ENCODE data around the gene XPO4. TPM values are rescaled to one million over a fixed set of nuclear protein-coding genes. Genes with fewer than 3 reads are reported as not detected.

Gene XPO4
- total and polyA plus RNA-seq, 2 of the 8 experiments (the other 6 are each of a cell fraction or from before 2014, with no cell fraction given) = 11.9 to 33.3 TPM

DNA sequence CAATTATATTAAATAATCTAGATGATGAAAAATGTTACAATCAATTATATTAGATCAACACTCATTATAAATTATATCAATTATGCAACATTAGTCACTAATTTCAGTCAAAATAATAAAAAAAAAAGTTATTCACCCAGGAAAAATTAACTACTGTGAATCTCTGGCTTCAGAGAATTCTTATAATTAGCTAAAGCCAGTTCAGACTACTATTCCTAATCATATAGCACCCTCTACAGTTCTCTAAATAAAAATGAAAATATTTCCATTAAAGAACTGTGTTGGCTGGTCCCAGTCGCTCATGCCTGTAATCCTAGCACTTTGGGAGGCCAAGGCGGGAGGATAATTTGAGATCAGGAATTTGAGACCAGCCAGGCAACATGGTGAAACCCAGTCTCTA lies 33.0 kb downstream of the XPO4 start:
- H3K9me3 ChIP-seq (ENCODE audit: insufficient read depth in 2 of 2, low read depth in 1 of 2, low read length in 1 of 2) = no peaks in the 10 kb centered on the region
- FAIRE-seq (no peak), DNase-seq (ENCODE audit: low read depth in 1 of 2, low spot score in 2 of 2) (no peak)
- ChIA-PET POLR2A (ENCODE audit: partially characterized antibody) (no interaction called here), CTCF (ENCODE audit: partially characterized antibody) (interaction anchor here (0.8 to 1.5 kb wide), 2 partner anchors 27 to 44 kb away, joined by 3 to 5 read pairs; no protein-coding TSS in a partner anchor)
- no peak overlapping the region for H4K5ac ChIP-seq (ENCODE audit: insufficient read length, low read depth, low read length)
- no peak overlapping the region for H4K8ac ChIP-seq (ENCODE audit: extremely low read depth, insufficient read depth, low read length)
- H2BK120ac ChIP-seq (replicated peaks; ENCODE audit: low read depth, low read length) = no peak overlapping the region
- H3K27me3 ChIP-seq (replicated peaks in 1 of 4; ENCODE audit: control insufficient read depth in 3 of 4, extremely low read depth in 1 of 4, insufficient read depth in 3 of 4, low read length in 3 of 4) = no peaks in the 10 kb centered on the region
- H2BK15ac ChIP-seq (ENCODE audit: low read length) = no peak overlapping the region
- H3K23ac ChIP-seq (ENCODE audit: insufficient read length) = no peak overlapping the region
- no peaks in the 10 kb centered on the region for H3K4me1 ChIP-seq (replicated peaks in 1 of 4; ENCODE audit: control insufficient read depth in 3 of 4, insufficient read depth in 4 of 4, low read length in 3 of 4)
- peaks cover 14 to 97% of the 10 kb centered on the region in 2 experiments; a peak in 3 of 4 replicates for H3K79me2 ChIP-seq (ENCODE audit: control insufficient read depth in 1 of 2, insufficient read depth in 2 of 2, low read length in 2 of 2)
- H2AK5ac ChIP-seq (ENCODE audit: low read depth, low read length) = no peak overlapping the region
- H3K79me1 ChIP-seq (ENCODE audit: low read depth, low read length) = no peaks in the 10 kb centered on the region; the same call in 1 of the 2 replicates
- TF ChIP-seq SP2 (IDR thresholded peaks at IDR 0.05; ENCODE audit: low read length) = no peak
- no peak for TF ChIP-seq ZNF274 (IDR thresholded peaks at IDR 0.05; ENCODE audit: borderline replicate concordance, extremely low read depth, low read length)
- no peak for TF ChIP-seq BRCA1 (IDR thresholded peaks at IDR 0.05; ENCODE audit: low read depth, low read length)
- no peak for TF ChIP-seq POLR2A (IDR thresholded peaks at IDR 0.05; ENCODE audit: control extremely low read depth in 1 of 2, low read depth in 2 of 2, low read length in 2 of 2)
- no peak for TF ChIP-seq BACH1 (IDR thresholded peaks at IDR 0.05; ENCODE audit: low read length)
- TF ChIP-seq RNF2 (IDR thresholded peaks at IDR 0.05; ENCODE audit: borderline replicate concordance, low read depth, low read length, missing control alignments, poor library complexity, severe bottlenecking) = no peak
- TF ChIP-seq YY1 (IDR thresholded peaks at IDR 0.05; ENCODE audit: low read depth, low read length) = no peak
- TF ChIP-seq POLR2AphosphoS5 (IDR thresholded peaks at IDR 0.05; ENCODE audit: low read depth, low read length) = no peak
- TF ChIP-seq CTBP2 (IDR thresholded peaks at IDR 0.05; ENCODE audit: borderline replicate concordance, insufficient read depth, insufficient read length, low read length) = no peak
- TF ChIP-seq HDAC2 (IDR thresholded peaks at IDR 0.05; ENCODE audit: borderline replicate concordance in 1 of 2, low read depth in 2 of 2, low read length in 2 of 2) = no peak
- TF ChIP-seq SRF (IDR thresholded peaks at IDR 0.05; ENCODE audit: low read depth, low read length) = no peak
- TF ChIP-seq CREB1 (IDR thresholded peaks at IDR 0.05) = no peak
- TF ChIP-seq SIX5 (IDR thresholded peaks at IDR 0.05; ENCODE audit: low read depth, low read length) = no peak
- TF ChIP-seq BCL11A (IDR thresholded peaks at IDR 0.05; ENCODE audit: low read depth in 2 of 2, low read length in 2 of 2) = no peak
- no peak for TF ChIP-seq ASH2L (IDR thresholded peaks at IDR 0.05; ENCODE audit: low read length)
- no peak overlapping the region for H2AFZ ChIP-seq (ENCODE audit: low read length)
- no peak overlapping the region for H4K91ac ChIP-seq (replicated peaks; ENCODE audit: insufficient read length, low read length)
- WGBS, 2 experiments (ENCODE audit: extremely low coverage in 1 of 2, insufficient coverage in 1 of 2, insufficient read length in 1 of 2, insufficient replicate concordance in 2 of 2, low coverage in 1 of 2, low lambda C conversion rate in 2 of 2, missing lambda C conversion rate in 1 of 2) = 94% methylated on average over 2 of the region's 2 CpGs; no CpG with 5 or more reads in 1 of the 2 experiments
- H2BK12ac ChIP-seq (ENCODE audit: low read depth, low read length) = no peak overlapping the region
- H4K20me1 ChIP-seq (replicated peaks in 1 of 2; ENCODE audit: control insufficient read depth in 1 of 2, insufficient read depth in 2 of 2, low read length in 2 of 2) = peaks cover 2 to 6% of the 10 kb centered on the region in 2 experiments
- no peak overlapping the region for H3K18ac ChIP-seq (ENCODE audit: extremely low read depth, low read length)
- no peak overlapping the region for H3K4me3 ChIP-seq (ENCODE audit: extremely low read depth in 1 of 4, insufficient read depth in 2 of 4, low read depth in 3 of 4, low read length in 4 of 4)
- H2BK20ac ChIP-seq (ENCODE audit: low read length) = no peak overlapping the region
- no peak overlapping the region for H3K14ac ChIP-seq (ENCODE audit: insufficient read length)
- H3K56ac ChIP-seq (replicated peaks; ENCODE audit: insufficient read length, low read depth, low read length) = no peak overlapping the region
- H3K4ac ChIP-seq (replicated peaks; ENCODE audit: insufficient read length, low read depth, low read length) = no peak overlapping the region
- H3K36me3 ChIP-seq (ENCODE audit: control insufficient read depth in 2 of 4, insufficient read depth in 4 of 4, low read length in 3 of 4) = no peaks in the 10 kb centered on the region
- H3K27ac ChIP-seq (ENCODE audit: low read depth, low read length) = no peak overlapping the region
- no peaks in the 10 kb centered on the region for H3K23me2 ChIP-seq (ENCODE audit: low read depth, low read length)
- H3K9ac ChIP-seq (replicated peaks in 1 of 4; ENCODE audit: extremely low read depth in 1 of 4, low read depth in 3 of 4, low read length in 3 of 4) = no peak overlapping the region
- no peak overlapping the region for H2BK5ac ChIP-seq (ENCODE audit: low read depth, low read length)
- no peak overlapping the region for H3K4me2 ChIP-seq (ENCODE audit: insufficient read depth in 1 of 2, low read depth in 2 of 2, low read length in 2 of 2)
